Small intestine (tissue), 7 donors: ENCODE measurements around the gene TBCEL. TPM values are rescaled to one million over a fixed set of nuclear protein-coding genes. Genes with fewer than 3 reads are reported as not detected.
A peak's percentile ranks its signal among the peaks of the same experiment; 100 is the strongest.
"Not testable (repeated sequence)": the region's sequence is repeated elsewhere in the genome, so short reads cannot be mapped to it uniquely, and the experiment has no call there.

Experiments
- DNase-seq, 2 donors: peaks; one replicate each; pipeline versions ENCODE4 v3.0.0 to v3.0.0-alpha.2; 2013
- FAIRE-seq: peaks from 2 replicates; lab custom pipeline; 2012; peaks lifted over from hg19 to GRCh38; lab: Jason Lieb, UNC
- H3K27ac ChIP-seq, 3 donors: one replicate each; pipeline ENCODE4 v1.5.1; 2013; ENCODE audit warnings: low read length in 2 of 3, mild to moderate bottlenecking in 2 of 3, control low read depth in 1 of 3, inconsistent platforms in 1 of 3, low read depth in 1 of 3, moderate library complexity in 1 of 3
- H3K27me3 ChIP-seq, 3 donors: one replicate each; pipeline ENCODE4 v1.6.1; 2013; ENCODE audit warnings: low read length in 3 of 3, inconsistent platforms in 1 of 3; ENCODE audit not compliant: control insufficient read depth in 3 of 3, insufficient read depth in 3 of 3
- H3K36me3 ChIP-seq, 3 donors: one replicate each; pipeline ENCODE4 v1.6.1; 2013; ENCODE audit warnings: low read length in 3 of 3, inconsistent platforms in 1 of 3, low read depth in 1 of 3, mild to moderate bottlenecking in 1 of 3, moderate library complexity in 1 of 3; ENCODE audit not compliant: control insufficient read depth in 3 of 3, insufficient read depth in 2 of 3
- H3K4me1 ChIP-seq, 3 donors: one replicate each; pipeline ENCODE4 v1.6.1; 2013; ENCODE audit warnings: low read length in 2 of 3, inconsistent platforms in 1 of 3, low read depth in 1 of 3, mild to moderate bottlenecking in 1 of 3, moderate library complexity in 1 of 3; ENCODE audit not compliant: control insufficient read depth in 3 of 3, insufficient read depth in 2 of 3
- H3K4me3 ChIP-seq, 3 donors: one replicate each; pipeline ENCODE4 v1.5.1; 2013; ENCODE audit warnings: low read length in 3 of 3, control low read depth in 1 of 3, inconsistent platforms in 1 of 3, low read depth in 1 of 3, mild to moderate bottlenecking in 1 of 3, moderate library complexity in 1 of 3
- H3K9me3 ChIP-seq, 2 donors: one replicate each; pipeline ENCODE4 v1.6.1; 2013; ENCODE audit warnings: low read depth in 1 of 2, low read length in 1 of 2; ENCODE audit not compliant: control insufficient read depth in 2 of 2, insufficient read depth in 1 of 2
- WGBS, 3 donors: extraction: QIAGEN DNeasy Blood & Tissue Kit; methylation state at CpG; one replicate each; pipeline ENCODE4 v1.1.7; 2013; 5-methylcytosine and 5-hydroxymethylcytosine counted together
- polyA plus RNA-seq, 4 donors: library from polyadenylated mRNA; stranded (reverse) in 3 of 4; unstranded in 1 of 4; fragments of 200-250 nt in 3 of 4; fragments of 120-200 nt in 1 of 4; gene quantifications; one replicate each; pipeline versions ENCODE4 v1.2.1 to v1.2.3, GENCODE V29; 2013
- donor health status: healthy with polysubstance abuse.
- donor health status: control.
- donor health status: control.
- donor health status: Bipolar disorder and iron deficiency.
- donor health status: healthy.

The TBCEL gene
- polyA plus RNA-seq, 4 donors = 3.1 to 24.0 (median 4.0) TPM

GRCh38 chr11:121008551-121008950 lies 15.4 kb upstream of the TBCEL start:
- Histone ChIP-seq H3K36me3 (no peaks in the 10 kb centered on the region), H3K4me1 (no peaks in the 10 kb centered on the region)
- FAIRE-seq = no peak

GRCh38 chr11:121012091-121012490 lies 11.8 kb upstream of the TBCEL start:
- Histone ChIP-seq H3K4me3 (no peak overlapping the region), H3K27ac (no peak overlapping the region), H3K9me3 (no peaks in the 10 kb centered on the region), H3K4me1 (no peaks in the 10 kb centered on the region), H3K36me3 (no peaks in the 10 kb centered on the region), H3K27me3 (peaks cover 0 to 2% (median 0%) of the 10 kb centered on the region in 3 donors)
- FAIRE-seq (no peak), DNase-seq (no peak)
- 81 to 95% (median 94%) methylated on average over 1 of the region's 1 CpG for WGBS, 3 donors

More at GRCh38 chr11:121008551-121008950, 15.4 kb upstream of the TBCEL start:
- H3K9me3 ChIP-seq = peaks cover 0 to 2% of the 10 kb centered on the region in 2 donors
- DNase-seq = no peak
- H3K4me3 ChIP-seq = no peak overlapping the region
- no peak overlapping the region for H3K27ac ChIP-seq
- no peaks in the 10 kb centered on the region for H3K27me3 ChIP-seq

GRCh38 chr11:121018746-121019145 lies 5.2 kb upstream of the TBCEL start:
- H3K4me1 ChIP-seq = peaks cover 0 to 3% (median 2%) of the 10 kb centered on the region in 3 donors
- no peaks in the 10 kb centered on the region for H3K36me3 ChIP-seq
- peaks cover 0 to 4% (median 2%) of the 10 kb centered on the region in 3 donors for H3K27me3 ChIP-seq
- no peak for DNase-seq
- H3K9me3 ChIP-seq = no peaks in the 10 kb centered on the region
- WGBS, 3 donors = 74 to 86% (median 82%) methylated on average over 1 of the region's 1 CpG
- H3K4me3 ChIP-seq = no peak overlapping the region
- H3K27ac ChIP-seq = no peak overlapping the region
- FAIRE-seq = no peak

GRCh38 chr11:121021718-121022117 lies 2.2 kb upstream of the TBCEL start:
- H3K27ac ChIP-seq, FAIRE-seq, H3K9me3 ChIP-seq, H3K4me3 ChIP-seq, H3K27me3 ChIP-seq, DNase-seq, H3K36me3 ChIP-seq: not testable (repeated sequence)
- 94 to 97% (median 95%) methylated on average over 17 to 36 of the region's 36 CpGs for WGBS, 3 donors
- H3K4me1 ChIP-seq = peaks cover 8 to 13% (median 9%) of the 10 kb centered on the region in 3 donors

GRCh38 chr11:121024989-121025388 lies 1.1 kb downstream of the TBCEL start:
- 53 to 62% (median 56%) methylated on average over 3 of the region's 3 CpGs for WGBS, 3 donors
- Histone ChIP-seq H3K27ac (peak overlapping the region in 1 of 3 donors; percentile 47), H3K36me3 (no peaks in the 10 kb centered on the region), H3K4me1 (peaks cover 8 to 13% (median 9%) of the 10 kb centered on the region in 3 donors), H3K4me3 (peak overlapping the region in 2 of 3 donors; percentile 69 to 78), H3K9me3 (no peaks in the 10 kb centered on the region), H3K27me3 (no peaks in the 10 kb centered on the region)
- FAIRE-seq (no peak), DNase-seq (peak in 1 of 2 donors; percentile 21)

GRCh38 chr11:121029153-121029552 lies 5.3 kb downstream of the TBCEL start:
- Histone ChIP-seq H3K36me3 (no peaks in the 10 kb centered on the region), H3K9me3 (no peaks in the 10 kb centered on the region), H3K27me3 (no peaks in the 10 kb centered on the region), H3K4me3 (no peak overlapping the region), H3K27ac (no peak overlapping the region), H3K4me1 (peaks cover 7 to 11% (median 9%) of the 10 kb centered on the region in 3 donors)
- FAIRE-seq = no peak
- no peak for DNase-seq
- WGBS, 3 donors = 25 to 36% (median 29%) methylated on average over 2 of the region's 2 CpGs

GRCh38 chr11:121029813-121030445 lies 6.0 kb downstream of the TBCEL start:
- H3K4me3 ChIP-seq = no peak overlapping the region
- WGBS, 3 donors = 59 to 75% (median 72%) methylated on average over 3 of the region's 3 CpGs
- no peak for FAIRE-seq

GRCh38 chr11:121031167-121031566 lies 7.3 kb downstream of the TBCEL start:
- H3K36me3 ChIP-seq = no peaks in the 10 kb centered on the region
- H3K4me3 ChIP-seq = no peak overlapping the region
- H3K27me3 ChIP-seq = no peaks in the 10 kb centered on the region
- H3K9me3 ChIP-seq = no peaks in the 10 kb centered on the region
- no peak for DNase-seq
- H3K27ac ChIP-seq = no peak overlapping the region
- H3K4me1 ChIP-seq = peaks cover 0 to 3% (median 0%) of the 10 kb centered on the region in 3 donors
- 95 to 98% (median 96%) methylated on average over 2 of the region's 2 CpGs for WGBS, 3 donors
- FAIRE-seq = no peak

More at GRCh38 chr11:121029813-121030445, 6.0 kb downstream of the TBCEL start:
- Histone ChIP-seq H3K27me3 (no peaks in the 10 kb centered on the region), H3K27ac (no peak overlapping the region), H3K4me1 (peaks cover 2 to 6% (median 3%) of the 10 kb centered on the region in 3 donors), H3K9me3 (no peaks in the 10 kb centered on the region), H3K36me3 (no peaks in the 10 kb centered on the region)
- DNase-seq = no peak
